DLD1 (cell line): Measurements from ENCODE around the gene KRT1.
"Not testable (repeated sequence)": the region's sequence is repeated elsewhere in the genome, so short reads cannot be mapped to it uniquely, and the experiment has no call there.

Source experiments
- in situ Hi-C: cut with HindIII; loops from 2 replicates; pipeline ENCODE4 v1.10.0; 2017; ENCODE audit warnings: low sequenced_read_pairs

KRT1 gene

DNA sequence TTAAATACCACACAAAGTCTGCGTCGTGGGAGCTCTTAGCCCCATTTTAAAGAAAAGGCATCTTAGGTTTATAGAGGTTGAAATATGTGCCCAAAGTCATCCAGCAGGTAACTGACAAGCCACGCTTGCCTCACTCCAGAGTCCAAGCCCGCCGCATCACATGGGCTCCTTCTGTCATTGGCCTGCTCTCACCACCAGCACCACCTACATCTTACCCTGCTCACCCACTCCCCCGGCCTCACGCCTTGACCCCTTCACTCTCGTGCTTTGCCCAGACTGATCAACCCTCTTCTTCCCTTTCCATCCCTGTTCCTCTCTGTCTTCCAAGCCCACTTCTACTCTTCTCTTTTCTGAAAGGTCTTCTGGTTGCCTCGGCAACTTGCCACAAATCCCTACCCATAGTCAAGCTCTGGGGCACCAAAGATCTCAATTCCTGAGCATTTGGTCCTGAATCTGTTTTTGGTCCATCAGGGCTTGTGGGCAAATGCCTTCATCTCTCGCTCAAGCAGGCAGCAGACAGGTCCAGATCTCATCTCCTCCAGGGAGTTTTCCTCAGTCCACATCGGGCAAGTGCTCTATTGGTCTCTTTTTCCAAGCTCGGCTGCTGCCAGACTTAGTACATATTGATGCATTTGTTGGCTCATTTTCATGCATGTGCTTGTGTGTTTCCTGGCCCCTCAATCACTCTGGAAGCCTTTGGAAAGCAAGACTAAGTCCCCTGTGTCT is 3.5 kb upstream of the KRT1 start:
- in situ Hi-C loops: no loop called here

GRCh38 chr12:52682938-52683574 is 2.8 kb upstream of the KRT1 start:
- in situ Hi-C loops: no loop called here

DNA sequence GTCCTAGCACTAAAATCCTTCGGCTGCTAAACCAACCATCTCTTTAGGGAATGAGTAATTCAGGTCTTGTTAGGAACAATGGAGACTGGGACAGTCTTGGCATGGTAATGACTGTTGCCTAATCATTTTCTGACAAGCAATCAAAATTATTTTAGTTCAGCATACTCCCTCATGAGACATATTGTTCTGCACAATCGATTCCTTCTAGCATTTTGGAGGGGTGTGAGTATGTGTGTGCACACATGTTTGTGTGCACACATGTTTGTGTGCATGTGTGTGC is 2.1 kb upstream of the KRT1 start:
- in situ Hi-C loops: no loop called here

DNA sequence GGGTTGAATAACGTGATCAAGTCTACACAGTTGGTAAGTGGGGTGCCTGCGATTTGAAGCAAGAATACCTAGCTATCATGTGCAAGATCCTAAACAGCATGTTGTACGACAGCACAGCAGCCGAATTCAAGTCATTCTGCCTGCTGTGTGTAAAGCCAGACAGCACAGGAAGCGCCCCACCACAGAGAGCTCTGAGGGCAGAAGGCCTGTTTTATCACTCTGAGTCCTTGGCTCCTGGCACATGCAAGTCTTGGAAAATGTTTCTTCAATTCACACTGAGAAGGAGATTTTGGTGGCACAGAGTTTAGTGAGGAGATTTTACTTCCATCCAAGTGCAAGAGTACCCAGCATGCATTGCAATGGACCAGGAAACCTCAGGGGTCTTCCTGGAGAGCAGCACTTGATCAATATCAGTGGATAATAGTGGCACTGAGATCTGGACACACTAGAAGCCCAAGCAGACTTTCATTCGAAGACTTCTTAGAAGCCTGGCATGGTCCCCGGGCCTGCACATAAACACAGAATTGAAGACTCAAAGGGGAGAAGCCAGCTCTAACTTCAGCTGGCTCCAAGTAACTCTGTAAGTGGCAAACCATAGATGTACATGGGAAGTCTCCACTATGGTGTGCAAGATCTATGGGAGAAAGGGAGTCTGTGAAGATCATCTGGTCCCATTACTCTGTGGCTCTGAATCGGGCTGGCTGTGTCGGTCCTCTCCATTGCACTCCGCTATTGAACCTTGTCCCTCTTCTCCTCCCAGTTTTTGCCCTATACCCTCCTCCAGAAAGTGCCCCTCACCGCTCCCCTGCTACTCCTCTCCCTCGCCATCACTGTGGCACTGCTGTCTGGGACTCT is 1.5 kb upstream of the KRT1 start:
- in situ Hi-C loops: no loop called here

DNA sequence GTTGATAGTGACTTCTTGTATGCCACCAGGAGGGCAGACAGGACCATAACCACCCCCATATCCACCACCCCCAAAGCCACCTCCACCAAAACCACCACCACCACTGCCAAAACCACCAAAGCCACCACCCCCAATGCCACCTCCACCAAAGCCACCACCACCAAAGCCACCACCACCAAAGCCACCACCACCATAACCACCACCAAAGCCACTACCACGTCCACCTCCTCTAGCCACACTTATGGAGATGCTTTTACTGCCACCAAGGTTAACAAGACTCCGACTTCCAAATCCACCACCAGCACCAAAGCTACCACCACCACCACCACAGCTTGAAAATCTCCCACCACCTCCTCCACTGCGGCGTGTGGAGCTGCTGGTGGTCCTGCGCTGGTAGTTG is 332 bp downstream of the KRT1 start:
- in situ Hi-C loops: no loop called here

GRCh38 chr12:52677671-52678070 is 2.5 kb downstream of the KRT1 start:
- in situ Hi-C loops: no loop called here

DNA sequence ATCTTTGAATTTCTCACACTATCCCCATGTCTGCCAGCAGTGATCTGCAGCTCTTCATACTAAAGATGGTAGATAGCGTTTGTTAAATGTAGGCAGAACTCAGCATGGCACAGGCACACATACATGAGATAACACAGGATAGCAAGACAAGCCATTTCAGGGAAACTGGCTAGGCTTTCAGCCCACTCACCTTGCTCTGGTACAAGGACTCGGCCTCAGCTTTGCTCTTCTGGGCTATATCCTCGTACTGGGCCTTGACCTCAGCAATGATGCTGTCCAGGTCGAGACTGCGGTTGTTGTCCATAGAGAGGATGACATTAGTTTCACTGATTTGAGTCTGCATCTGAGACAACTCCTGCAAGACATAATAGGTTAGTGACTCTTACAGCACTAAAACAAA is 3.1 kb downstream of the KRT1 start:
- in situ Hi-C loops: no loop called here

GRCh38 chr12:52676163-52676562 is 4.0 kb downstream of the KRT1 start:
- in situ Hi-C loops: no loop called here

DNA sequence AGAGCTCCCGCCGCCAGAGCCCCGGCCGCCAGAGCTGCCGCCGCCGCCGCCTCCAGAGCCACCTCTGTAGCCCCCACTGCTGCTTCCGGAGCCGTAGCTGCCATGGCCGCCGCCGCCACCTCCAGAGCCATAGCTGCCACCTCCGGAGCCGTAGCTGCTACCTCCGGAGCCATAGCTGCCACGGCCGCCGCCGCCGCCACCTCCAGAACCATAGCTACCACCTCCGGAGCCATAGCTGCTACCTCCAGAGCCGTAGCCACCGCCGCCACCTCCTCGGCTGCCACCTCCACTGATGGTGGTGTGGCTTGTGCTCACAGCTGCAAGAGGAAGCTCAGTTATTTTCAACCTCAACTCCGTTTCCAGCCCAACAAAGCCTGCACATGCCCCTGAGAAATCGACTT is 4.9 kb downstream of the KRT1 start:
- in situ Hi-C loops: no loop called here

DNA sequence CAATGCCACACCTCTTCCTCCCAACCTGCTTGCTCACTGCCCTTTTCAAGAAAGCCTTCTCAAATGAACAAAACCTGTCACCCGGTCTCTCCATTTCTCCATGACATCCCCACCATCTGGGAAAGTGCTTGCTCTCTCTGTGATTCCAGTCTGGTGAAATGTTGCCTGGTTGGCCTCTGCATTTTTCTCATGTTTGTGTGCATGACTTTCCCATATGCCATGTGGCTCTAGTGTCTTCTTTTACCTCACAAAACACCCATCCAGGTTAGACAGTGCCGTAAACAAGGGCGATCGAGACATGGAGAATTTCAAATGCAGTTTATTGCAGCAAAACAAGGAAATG is 5.8 kb downstream of the KRT1 start:
- in situ Hi-C loops: no loop called here

GRCh38 chr12:52673713-52674432 is 6.3 kb downstream of the KRT1 start:
- in situ Hi-C loops: no loop called here

GRCh38 chr12:52673217-52673616 is 7.0 kb downstream of the KRT1 start:
- in situ Hi-C loops: no loop called here

GRCh38 chr12:52672321-52672933 is 7.8 kb downstream of the KRT1 start:
- in situ Hi-C loops: no loop called here

GRCh38 chr12:52670961-52671360 is 9.2 kb downstream of the KRT1 start:
- in situ Hi-C loops: no loop called here

DNA sequence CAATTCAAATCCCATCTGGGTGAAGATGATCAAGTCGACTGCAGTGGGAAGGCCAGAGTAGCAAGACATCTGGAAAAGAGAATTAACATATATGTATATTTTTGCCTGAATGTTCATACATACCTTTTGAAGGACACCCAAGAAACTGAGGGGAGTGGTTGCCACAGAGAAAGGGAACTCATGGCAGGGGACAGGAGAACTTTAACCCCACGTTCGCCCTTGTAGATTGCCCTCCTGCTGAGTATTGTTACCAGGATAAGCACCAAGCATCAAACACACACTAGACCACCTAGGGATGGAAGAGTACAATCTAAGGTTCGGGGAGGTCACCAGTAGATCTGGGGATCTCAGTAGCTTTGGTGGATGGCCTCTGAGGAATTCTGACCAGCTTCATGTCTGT is 9.7 kb downstream of the KRT1 start:
- in situ Hi-C loops: no loop called here

DNA sequence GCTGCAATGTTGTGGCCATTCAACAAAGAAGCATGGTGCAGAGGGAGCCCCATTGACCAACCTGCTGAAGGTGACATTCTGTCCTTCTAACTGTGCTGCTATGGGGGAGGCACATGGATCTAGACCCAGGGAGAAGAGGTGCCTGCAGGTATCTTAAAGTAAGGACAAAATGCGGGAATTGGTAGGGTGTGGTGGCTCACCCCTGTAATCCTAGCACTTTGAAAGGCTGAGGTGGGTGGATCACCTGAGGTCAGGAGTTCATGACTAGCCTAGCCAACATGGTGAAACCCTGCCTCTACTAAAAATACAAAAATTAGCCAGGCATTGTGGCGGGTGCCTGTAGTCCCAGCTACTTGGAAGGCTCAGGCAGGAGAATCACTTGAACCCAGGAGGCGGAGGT is 10.3 kb downstream of the KRT1 start:
- in situ Hi-C loops: not testable (repeated sequence)

GRCh38 chr12:52669426-52669825 is 10.8 kb downstream of the KRT1 start:
- in situ Hi-C loops: no loop called here

GRCh38 chr12:52667931-52668330 is 12.3 kb downstream of the KRT1 start:
- in situ Hi-C loops: no loop called here

DNA sequence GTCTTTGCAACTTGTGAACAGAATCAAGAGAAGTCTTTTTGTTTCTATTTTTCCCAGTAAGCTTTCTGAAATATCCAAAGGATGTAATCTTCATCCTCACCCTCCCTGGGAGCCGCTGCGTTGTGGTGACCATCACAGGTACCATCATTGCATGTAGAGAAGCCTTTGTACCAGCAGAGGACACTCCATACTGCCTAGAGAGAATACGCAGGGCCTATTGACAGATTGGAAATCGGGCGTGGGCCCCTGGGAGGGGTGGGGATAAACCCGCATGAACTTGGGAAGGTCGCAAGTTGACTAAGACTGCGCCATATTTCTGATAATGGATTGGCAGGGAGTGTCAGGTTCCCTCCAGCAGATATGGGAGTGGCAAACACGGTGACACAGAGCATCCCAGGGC is 12.7 kb downstream of the KRT1 start:
- in situ Hi-C loops: no loop called here

- in situ Hi-C loops: no loop called here
Measured at GRCh38 chr12:52666471-52666870, 13.7 kb downstream of the KRT1 start.

GRCh38 chr12:52663420-52663819 is 16.8 kb downstream of the KRT1 start:
- in situ Hi-C loops: no loop called here
